NCI-H226 (cell line): ENCODE data around the gene VPS13A.

Experiments
- DNase-seq: peaks from one replicate; pipeline ENCODE4 v3.0.0-alpha.2; 2015

VPS13A gene

DNA sequence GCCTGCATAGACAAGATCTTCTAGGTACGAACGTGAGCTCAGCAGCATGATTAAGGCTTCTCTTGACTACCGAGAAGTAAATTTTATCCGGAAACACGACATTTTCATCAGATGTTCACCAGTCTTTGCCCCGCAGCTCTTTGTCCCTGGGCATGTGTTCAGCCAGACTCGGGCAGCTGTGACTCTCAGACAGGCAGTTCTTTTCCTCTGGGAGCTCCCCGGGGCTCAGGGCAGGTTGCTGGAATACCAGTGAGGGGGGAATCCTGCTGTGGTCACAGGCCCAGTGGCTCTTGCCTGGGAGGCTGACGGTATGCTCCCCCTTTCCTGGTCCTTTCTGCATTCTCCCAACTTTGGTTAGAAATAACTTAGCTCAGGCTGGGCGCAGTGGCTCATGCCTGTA is 284.7 kb downstream of the VPS13A start:
- no peak for DNase-seq

DNA sequence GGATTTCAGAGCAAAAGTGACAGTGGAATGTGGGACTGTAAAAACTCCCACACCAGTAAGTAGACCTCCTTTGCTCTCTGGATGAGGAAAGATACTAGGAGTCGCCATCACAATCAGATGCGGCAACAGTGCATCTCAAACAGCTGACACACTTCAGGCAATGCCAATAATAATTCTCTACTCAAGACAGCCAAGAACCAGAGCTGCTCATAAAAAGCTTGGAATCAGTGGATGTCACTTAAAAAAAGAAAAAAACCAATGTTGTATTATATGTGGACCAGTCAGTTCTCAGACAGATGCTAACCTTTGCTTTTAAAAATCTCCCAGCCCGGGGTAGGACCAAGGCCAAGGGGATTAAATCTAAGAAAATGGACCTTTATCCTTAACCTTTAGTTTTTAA is 285.8 kb downstream of the VPS13A start:
- DNase-seq: no peak

DNA sequence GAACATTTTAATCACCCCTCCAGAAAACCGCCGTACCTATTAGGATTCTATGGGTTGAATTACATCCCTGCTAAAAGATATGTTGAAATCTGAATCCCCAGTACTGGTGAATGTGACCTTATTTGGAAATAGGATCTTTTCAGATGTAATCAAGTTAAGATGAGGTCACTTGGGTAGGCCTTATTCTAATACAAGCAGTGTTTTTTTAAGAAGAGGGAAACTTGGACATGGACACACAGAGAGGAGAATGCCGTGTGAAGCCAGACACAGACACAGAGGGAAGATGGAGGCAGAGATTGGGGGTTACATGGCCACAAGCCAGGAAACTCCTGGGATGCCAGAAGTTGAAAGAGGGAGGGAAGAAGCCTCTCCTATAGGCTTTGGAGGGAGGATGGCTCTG is 287.3 kb downstream of the VPS13A start:
- no peak for DNase-seq

DNA sequence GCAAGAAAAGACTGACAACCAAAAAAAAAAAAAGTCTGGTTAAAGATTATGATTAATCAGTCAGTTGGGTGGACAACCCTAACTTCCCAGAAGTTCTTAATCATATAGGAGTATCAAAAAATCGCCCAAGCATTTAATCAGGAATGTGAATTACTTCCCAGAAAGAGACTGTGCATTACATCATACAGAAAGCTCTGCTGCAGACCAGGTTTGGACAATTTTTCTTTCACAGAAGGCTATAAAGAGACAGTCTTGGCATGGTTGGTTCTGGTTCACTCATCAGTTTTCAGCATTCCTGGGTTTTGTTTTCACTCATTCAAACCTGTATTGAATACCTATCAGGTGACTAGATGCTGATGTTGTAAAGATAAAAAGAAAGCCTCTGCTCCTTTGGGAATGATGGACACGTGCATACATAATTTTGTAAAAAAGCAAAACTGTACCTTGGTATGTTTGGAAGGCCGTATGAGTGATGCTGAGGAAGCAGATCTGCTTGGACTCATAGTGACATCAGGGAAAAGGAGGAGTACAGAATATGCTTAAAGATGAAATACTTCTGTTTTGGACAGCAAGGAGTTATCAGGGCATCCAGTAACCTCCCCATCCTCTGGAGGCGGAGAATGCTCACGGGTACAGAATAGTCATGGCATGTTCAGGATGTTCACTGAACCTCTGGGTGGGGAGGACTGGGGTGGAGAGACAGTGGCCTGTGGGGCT is 292.3 kb downstream of the VPS13A start:
- DNase-seq: peak; percentile 26
